HUES64 (cell line): ENCODE data around the gene DCAF6.

Experiments used
- H3K27ac ChIP-seq: 2 replicates; pipeline ENCODE4 v1.7.0; 2013; ENCODE audit warnings: low read depth, low read length, inconsistent platforms
- H3K27me3 ChIP-seq: 2 replicates; pipeline ENCODE4 v1.6.1; 2013; ENCODE audit warnings: mild to moderate bottlenecking, low read length; ENCODE audit not compliant: insufficient read depth
- H3K36me3 ChIP-seq: 2 replicates; pipeline ENCODE4 v1.6.1; 2013; ENCODE audit warnings: mild to moderate bottlenecking, low read length; ENCODE audit not compliant: insufficient read depth
- H3K4me1 ChIP-seq: 2 replicates; pipeline ENCODE4 v1.6.1; 2013; ENCODE audit warnings: mild to moderate bottlenecking, low read length, moderate library complexity; ENCODE audit not compliant: insufficient read depth
- H3K4me3 ChIP-seq: 2 replicates; pipeline ENCODE4 v1.5.1; 2013; ENCODE audit warnings: mild to moderate bottlenecking, low read length, moderate library complexity
- H3K9ac ChIP-seq: 2 replicates; pipeline ENCODE4 v1.6.1; 2013; ENCODE audit warnings: mild to moderate bottlenecking, low read depth, low read length
- H3K9me3 ChIP-seq: 2 replicates; pipeline ENCODE4 v1.6.1; 2013; ENCODE audit warnings: low read depth, low read length; ENCODE audit not compliant: insufficient read depth
- WGBS: fragments of 150-250, 120-280 bp; methylation state at CpG from one replicate; pipeline ENCODE4 v1.1.7; 2013; ENCODE audit warnings: missing lambda C conversion rate; 5-methylcytosine and 5-hydroxymethylcytosine counted together

The DCAF6 gene

DNA sequence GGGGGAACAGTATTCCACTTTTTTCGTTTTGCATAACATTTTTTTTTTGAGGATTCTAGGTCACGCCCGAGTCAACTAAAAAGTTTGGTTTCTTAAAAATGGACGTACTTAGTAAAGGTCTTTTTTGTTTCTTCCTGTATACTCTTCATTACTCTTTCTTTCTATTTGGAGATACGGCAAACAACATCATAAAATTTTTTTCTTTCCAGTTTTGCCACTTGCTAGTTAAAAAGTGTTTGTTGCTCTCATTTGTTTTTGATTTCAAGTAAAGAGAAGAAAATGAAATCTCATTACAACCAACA lies 1.2 kb downstream of the DCAF6 start:
- no peaks in the 10 kb centered on the region for H3K9me3 ChIP-seq
- peak overlapping the region; percentile 73 for H3K4me3 ChIP-seq
- 5% methylated on average over 4 of the region's 5 CpGs for WGBS
- H3K36me3 ChIP-seq, result no peaks in the 10 kb centered on the region
- H3K27ac ChIP-seq, result peak overlapping the region; percentile 97
- peak overlapping the region; percentile 95 for H3K9ac ChIP-seq
- H3K27me3 ChIP-seq, result no peaks in the 10 kb centered on the region
- H3K4me1 ChIP-seq, result peaks cover 24% of the 10 kb centered on the region

DNA sequence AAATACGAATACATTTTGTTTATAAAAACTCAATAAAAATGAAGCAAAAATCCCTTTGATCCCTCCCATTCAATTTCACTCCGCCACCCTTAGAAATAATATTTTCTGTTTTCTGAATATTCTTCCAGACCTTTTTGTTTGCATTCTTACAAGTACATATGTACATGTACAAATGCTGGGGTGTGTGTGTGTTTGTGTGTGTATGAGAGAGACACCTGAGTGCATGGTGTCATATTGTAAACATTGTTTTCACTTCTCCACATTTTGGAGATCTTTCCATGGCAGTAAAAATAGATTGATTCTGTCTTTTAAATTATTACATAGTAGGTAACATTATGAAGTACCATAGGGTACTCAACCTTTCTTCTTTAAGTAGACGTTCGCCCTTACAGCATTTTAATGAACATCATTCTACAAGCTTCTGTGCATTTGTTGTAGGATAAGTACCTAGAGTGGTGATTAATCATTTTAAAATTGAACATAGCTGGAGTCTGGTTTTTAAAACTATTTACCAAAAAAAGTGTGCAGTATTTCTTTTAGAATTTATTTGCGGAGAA lies 1.7 kb downstream of the DCAF6 start:
- Histone ChIP-seq H3K4me1 (peaks cover 24% of the 10 kb centered on the region), H3K27me3 (no peaks in the 10 kb centered on the region), H3K36me3 (no peaks in the 10 kb centered on the region), H3K27ac (no peak overlapping the region), H3K4me3 (peak overlapping the region; percentile 73), H3K9me3 (no peaks in the 10 kb centered on the region), H3K9ac (peak overlapping the region; percentile 95)
- 57% methylated on average over 3 of the region's 5 CpGs for WGBS

DNA sequence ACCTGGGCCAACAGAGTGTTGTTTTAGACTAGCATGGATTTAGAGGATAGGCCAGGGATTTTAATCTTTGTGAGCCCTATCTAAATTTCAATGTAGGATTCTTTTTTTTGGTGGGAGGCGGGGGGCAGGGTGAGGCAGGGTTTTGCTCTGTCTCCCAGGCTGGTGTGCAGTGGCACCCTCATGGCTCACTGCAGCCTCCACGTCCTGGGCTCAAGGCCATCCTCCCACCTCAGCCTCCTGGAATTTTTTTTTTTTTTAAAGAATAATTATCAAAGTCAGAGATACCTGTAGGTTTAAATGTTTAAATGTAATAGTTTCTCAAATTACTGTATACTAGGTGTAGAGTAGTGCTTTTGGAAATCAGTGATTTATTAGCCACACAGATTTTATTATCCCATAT lies 3.8 kb downstream of the DCAF6 start:
- H3K4me3 ChIP-seq, result no peak overlapping the region
- H3K27ac ChIP-seq, result no peak overlapping the region
- no peaks in the 10 kb centered on the region for H3K27me3 ChIP-seq
- peaks cover 3% of the 10 kb centered on the region; the same call in 1 of the 2 replicates for H3K9me3 ChIP-seq
- H3K4me1 ChIP-seq, result peaks cover 13% of the 10 kb centered on the region
- H3K36me3 ChIP-seq, result 0 out of 2 replicates have a peak, but pooled peaks cover 5% of the 10 kb centered on the region
- no peak overlapping the region for H3K9ac ChIP-seq
- WGBS, result 100% methylated on average over 1 of the region's 2 CpGs

DNA sequence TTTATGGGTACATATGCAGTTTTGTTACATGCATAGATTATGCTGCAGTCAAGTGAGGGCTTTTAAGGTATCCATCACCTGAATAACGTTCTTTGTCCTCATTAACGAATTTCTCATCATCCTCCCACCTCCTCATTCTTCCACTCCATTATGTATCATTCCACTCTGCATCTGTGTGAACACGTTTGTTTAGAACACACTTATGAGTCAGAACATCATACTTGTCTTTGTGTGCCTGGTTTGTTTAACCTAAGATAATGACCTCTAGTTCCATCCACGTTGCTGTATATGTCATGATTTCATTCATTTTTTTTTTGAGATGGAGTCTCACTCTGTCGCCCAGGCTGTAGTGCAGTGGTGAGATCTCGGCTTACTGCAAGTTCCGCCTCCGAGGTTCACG lies 7.1 kb downstream of the DCAF6 start:
- H3K27me3 ChIP-seq, result no peaks in the 10 kb centered on the region
- no peak overlapping the region for H3K4me3 ChIP-seq
- peaks cover 3% of the 10 kb centered on the region; the same call in 1 of the 2 replicates for H3K9me3 ChIP-seq
- no peak overlapping the region for H3K9ac ChIP-seq
- H3K36me3 ChIP-seq, result 0 out of 2 replicates have a peak, but pooled peaks cover 5% of the 10 kb centered on the region
- no peak overlapping the region for H3K27ac ChIP-seq
- WGBS, result 97% methylated on average over 9 of the region's 9 CpGs
- H3K4me1 ChIP-seq, result peaks cover 17% of the 10 kb centered on the region; the same call in 1 of the 2 replicates

DNA sequence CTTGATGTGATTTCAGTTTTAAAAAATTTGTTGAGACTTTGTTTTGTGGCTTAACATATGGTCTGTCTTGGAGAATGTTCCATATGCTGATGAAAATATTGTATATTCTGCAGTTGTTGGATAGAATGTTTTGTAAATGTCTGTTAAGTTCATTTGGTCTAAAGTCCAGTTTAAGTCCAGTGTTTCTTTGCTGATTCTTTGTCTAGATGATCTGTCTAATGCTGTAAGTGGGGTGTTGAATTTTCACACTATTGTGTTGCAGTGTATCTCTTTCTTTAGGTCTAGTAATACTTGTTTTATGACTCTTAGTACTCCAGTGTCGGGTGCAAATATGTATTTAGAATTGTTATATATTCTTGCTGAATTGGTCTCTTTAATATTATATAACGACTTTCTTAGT lies 11.2 kb downstream of the DCAF6 start:
- Histone ChIP-seq H3K36me3 (peaks cover 20% of the 10 kb centered on the region), H3K9me3 (peaks cover 3% of the 10 kb centered on the region; the same call in 1 of the 2 replicates), H3K9ac (no peak overlapping the region), H3K27ac (no peak overlapping the region), H3K4me3 (no peak overlapping the region), H3K27me3 (no peaks in the 10 kb centered on the region), H3K4me1 (peaks cover 11% of the 10 kb centered on the region; the same call in 1 of the 2 replicates)
- WGBS, result no CpG with 5 or more reads among the region's 2 CpGs

DNA sequence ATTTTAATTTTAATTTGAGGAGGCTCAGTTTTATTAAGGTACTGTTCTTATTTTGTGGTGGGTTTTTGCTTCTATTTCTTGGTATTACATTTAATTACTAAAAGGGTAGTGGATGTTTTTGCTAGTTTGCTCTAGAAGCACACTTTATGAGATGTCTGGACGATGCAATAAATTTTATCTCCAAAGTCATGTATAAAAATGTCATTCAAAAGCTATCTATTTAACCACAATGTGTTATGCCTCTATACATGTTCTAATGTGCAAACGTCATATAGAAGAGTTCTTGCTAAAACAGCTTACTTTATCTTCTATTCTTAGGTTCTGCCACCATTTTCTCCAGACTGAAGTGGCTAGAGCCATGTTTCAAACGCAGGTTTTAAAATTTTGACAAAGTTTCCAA lies 13.3 kb downstream of the DCAF6 start:
- no peak overlapping the region for H3K27ac ChIP-seq
- H3K36me3 ChIP-seq, result peaks cover 33% of the 10 kb centered on the region
- no peaks in the 10 kb centered on the region for H3K9me3 ChIP-seq
- no peak overlapping the region for H3K9ac ChIP-seq
- peaks cover 11% of the 10 kb centered on the region; the same call in 1 of the 2 replicates for H3K4me1 ChIP-seq
- no peaks in the 10 kb centered on the region for H3K27me3 ChIP-seq
- WGBS, result 89% methylated on average over 3 of the region's 3 CpGs
- no peak overlapping the region for H3K4me3 ChIP-seq

DNA sequence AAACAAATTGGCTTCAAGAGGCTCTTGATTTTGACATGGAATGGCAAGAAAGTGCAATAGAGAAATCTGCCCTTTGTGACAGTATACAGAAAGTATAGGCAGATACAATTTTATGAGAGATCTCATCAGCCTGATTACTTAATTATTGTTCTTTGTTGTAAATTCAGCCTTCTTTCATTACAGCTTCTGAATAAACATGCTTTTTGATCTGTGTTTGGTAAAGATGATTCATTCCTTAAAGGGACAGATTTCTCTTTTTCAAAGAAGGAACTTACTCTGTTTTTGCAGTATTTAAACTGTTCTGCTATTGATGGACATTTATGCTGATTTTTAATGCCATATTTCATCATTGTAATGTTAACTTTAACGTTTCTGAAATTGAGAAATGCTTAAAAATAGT lies 14.1 kb downstream of the DCAF6 start:
- peaks cover 41% of the 10 kb centered on the region for H3K36me3 ChIP-seq
- H3K27ac ChIP-seq, result no peak overlapping the region
- no peak overlapping the region for H3K9ac ChIP-seq
- H3K27me3 ChIP-seq, result no peaks in the 10 kb centered on the region
- H3K4me1 ChIP-seq, result peaks cover 11% of the 10 kb centered on the region; the same call in 1 of the 2 replicates
- H3K4me3 ChIP-seq, result no peak overlapping the region
- no CpG with 5 or more reads among the region's 1 CpG for WGBS
- H3K9me3 ChIP-seq, result no peaks in the 10 kb centered on the region

DNA sequence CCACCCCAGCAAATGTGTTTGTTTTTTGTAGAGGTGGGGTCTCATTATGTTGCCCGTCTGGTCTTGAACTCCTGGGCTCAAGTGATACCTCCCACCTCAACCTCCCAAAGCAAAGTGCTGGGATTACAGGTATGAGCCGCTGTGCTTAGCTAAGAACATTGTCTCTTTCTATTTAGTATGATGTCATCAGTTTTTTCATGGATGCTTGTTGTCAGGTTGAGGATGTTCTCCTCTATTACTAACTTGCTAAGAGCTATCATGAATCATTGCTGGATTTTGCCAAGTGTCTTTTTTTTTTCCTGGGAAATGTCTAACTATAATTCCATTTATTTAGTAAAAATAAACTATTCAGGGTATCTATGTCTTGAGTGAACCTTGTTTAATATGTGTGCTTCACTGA lies 19.4 kb downstream of the DCAF6 start:
- no peaks in the 10 kb centered on the region for H3K9me3 ChIP-seq
- no peak overlapping the region for H3K9ac ChIP-seq
- H3K4me1 ChIP-seq, result no peaks in the 10 kb centered on the region
- WGBS, result 92% methylated on average over 2 of the region's 2 CpGs
- H3K27me3 ChIP-seq, result no peaks in the 10 kb centered on the region
- H3K27ac ChIP-seq, result no peak overlapping the region
- H3K36me3 ChIP-seq, result peaks cover 38% of the 10 kb centered on the region
- no peak overlapping the region for H3K4me3 ChIP-seq

DNA sequence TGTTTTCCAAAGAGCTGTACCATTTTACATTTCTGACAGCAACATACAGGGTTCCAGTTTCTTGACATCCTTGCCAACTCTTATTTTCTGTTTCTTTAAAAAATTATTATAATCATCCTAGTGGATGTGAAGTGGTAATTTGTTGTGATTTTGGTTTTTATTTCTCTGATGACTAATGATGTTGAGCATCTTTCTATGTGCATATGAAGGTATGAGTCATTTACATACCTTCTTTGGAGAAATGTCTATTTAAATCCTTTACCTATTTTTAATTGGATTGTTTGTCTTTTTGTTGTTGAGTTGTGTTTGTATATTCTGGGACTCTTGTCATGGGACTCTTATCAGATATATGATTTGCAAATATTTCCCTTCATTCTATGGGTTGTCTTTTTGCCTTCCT lies 21.2 kb downstream of the DCAF6 start:
- H3K27me3 ChIP-seq, result no peaks in the 10 kb centered on the region
- peaks cover 28% of the 10 kb centered on the region for H3K36me3 ChIP-seq
- no peak overlapping the region for H3K4me3 ChIP-seq
- H3K9ac ChIP-seq, result no peak overlapping the region
- H3K4me1 ChIP-seq, result no peaks in the 10 kb centered on the region
- H3K9me3 ChIP-seq, result no peaks in the 10 kb centered on the region
- no peak overlapping the region for H3K27ac ChIP-seq

DNA sequence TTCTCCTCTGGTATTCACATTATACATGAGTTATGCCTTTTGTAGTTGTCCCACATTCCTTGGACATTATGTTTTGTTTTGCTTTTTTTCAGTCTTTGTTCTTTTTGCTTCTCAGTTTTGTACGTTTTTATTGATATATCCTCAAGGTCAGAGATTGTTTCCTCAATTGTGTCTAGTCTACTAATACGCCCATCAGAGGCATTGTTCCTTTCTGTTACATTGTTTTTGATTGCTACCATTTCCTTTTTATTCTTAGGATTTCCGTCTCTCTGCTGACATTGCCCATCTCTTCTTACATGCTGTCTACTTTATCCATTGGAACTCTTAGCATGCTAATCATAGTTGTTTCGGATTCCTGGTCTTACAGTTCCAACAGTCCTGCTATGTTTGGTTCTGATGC lies 28.2 kb downstream of the DCAF6 start:
- Histone ChIP-seq H3K4me3 (no peak overlapping the region), H3K9ac (no peak overlapping the region), H3K36me3 (peaks cover 28% of the 10 kb centered on the region), H3K27me3 (no peaks in the 10 kb centered on the region), H3K27ac (no peak overlapping the region), H3K4me1 (no peaks in the 10 kb centered on the region), H3K9me3 (no peaks in the 10 kb centered on the region)
- 94% methylated on average over 4 of the region's 4 CpGs for WGBS

DNA sequence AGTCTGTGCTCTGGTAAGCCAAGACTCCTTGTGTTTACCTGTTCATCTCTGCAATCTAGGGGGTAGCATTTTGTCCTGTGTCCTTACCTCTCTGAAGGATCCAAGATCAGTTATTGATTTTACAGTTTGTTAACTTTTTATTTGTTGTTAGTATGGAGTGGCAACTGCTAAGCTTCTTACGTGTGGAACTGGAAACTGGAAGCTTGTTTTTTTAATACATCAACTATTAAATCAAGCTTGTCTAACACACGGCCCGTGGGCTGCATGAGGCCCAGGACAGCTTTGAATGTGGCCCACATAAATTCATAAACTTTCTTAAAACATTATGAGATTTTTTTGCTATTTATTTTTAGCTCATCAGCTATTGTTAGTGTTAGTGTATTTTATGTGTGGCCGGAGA lies 29.6 kb downstream of the DCAF6 start:
- H3K9ac ChIP-seq, result no peak overlapping the region
- WGBS, result 95% methylated on average over 3 of the region's 4 CpGs
- H3K27me3 ChIP-seq, result no peaks in the 10 kb centered on the region
- no peak overlapping the region for H3K27ac ChIP-seq
- peaks cover 28% of the 10 kb centered on the region for H3K36me3 ChIP-seq
- H3K4me3 ChIP-seq, result no peak overlapping the region
- no peaks in the 10 kb centered on the region for H3K9me3 ChIP-seq
- H3K4me1 ChIP-seq, result no peaks in the 10 kb centered on the region

DNA sequence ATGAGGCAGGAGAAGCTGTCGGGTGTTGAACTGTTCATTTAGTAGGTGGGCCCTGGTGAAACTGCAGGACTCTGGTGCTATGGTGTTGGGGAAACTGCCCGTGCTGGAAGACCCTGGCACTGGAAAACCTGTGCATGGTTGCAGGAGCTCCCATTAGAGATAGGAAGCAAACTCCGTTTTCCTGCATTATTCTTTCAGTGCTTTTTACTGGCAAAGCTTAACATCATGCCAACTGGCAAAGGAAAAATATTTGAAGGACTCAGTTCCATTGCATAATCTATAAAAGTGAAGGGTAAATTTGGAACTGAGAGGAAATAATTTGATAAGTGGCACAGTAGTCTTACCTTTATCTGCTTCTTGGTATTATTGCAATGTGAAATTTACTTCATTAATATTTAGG lies 32.1 kb downstream of the DCAF6 start:
- no peaks in the 10 kb centered on the region for H3K9me3 ChIP-seq
- no peak overlapping the region for H3K27ac ChIP-seq
- peaks cover 28% of the 10 kb centered on the region for H3K36me3 ChIP-seq
- H3K27me3 ChIP-seq, result no peaks in the 10 kb centered on the region
- no peak overlapping the region for H3K4me3 ChIP-seq
- no peak overlapping the region for H3K9ac ChIP-seq
- no peaks in the 10 kb centered on the region for H3K4me1 ChIP-seq
- 95% methylated on average over 3 of the region's 3 CpGs for WGBS
